NCI-H460 (cell line): ENCODE results near the gene MRPL51. TPM values are rescaled to one million over a fixed set of nuclear protein-coding genes. Genes with fewer than 3 reads are reported as not detected.
"Not testable (repeated sequence)": the region's sequence is repeated elsewhere in the genome, so short reads cannot be mapped to it uniquely, and the experiment has no call there.

ENCODE experiments used
- DNase-seq: peaks from one replicate; pipeline ENCODE4 v3.0.0-alpha.2; 2016; ENCODE audit warnings: low read depth; ENCODE audit errors: extremely low read depth
- total RNA-seq: library from RNA; depleted of rRNA; stranded (reverse); fragments of >200 nt; shearing (Covaris generic); gene quantifications from 2 replicates; pipeline ENCODE4 v1.2.3, GENCODE V29; 2014

The MRPL51 gene
- total RNA-seq, 1 experiment from 2014 or later: 150 TPM

DNA sequence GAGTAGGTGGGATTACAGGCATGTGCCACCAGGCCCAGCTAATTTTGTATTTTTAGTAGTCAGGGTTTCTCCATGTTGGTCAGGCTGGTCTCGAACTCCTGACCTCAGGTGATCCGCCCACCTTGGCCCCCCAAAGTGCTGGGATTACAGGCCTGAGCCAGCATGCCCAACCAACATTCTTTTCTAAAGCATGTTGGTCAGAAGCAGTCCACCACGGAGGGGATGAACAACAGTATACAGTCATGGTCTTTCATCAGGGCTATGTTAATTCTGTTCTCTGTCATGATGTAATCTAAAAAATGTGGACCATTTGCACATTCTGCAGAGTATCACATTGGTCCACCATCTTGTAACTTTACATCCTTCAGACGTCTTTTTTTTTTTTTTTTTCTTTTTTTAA lies 3.6 kb downstream of the MRPL51 start:
- no peak for DNase-seq

DNA sequence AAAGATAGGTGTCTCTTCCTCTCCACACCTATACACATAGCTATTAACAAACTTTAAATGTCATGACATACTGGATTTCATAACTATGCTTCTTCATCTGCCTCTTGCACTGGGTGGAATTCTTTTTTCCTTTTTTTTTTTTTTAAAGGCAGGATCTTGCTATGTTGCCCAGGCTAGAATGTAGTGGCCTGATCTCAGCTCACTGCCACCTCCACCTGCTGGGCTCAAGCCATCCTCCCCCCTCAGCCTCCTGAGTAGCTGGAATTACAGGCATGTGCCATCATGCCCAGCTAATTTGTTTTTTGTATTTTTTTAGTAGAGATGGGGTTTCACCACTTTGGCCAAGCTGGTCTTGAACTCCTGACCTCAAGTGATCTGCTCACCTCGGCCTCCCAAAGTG lies 4.8 kb downstream of the MRPL51 start:
- no peak for DNase-seq

DNA sequence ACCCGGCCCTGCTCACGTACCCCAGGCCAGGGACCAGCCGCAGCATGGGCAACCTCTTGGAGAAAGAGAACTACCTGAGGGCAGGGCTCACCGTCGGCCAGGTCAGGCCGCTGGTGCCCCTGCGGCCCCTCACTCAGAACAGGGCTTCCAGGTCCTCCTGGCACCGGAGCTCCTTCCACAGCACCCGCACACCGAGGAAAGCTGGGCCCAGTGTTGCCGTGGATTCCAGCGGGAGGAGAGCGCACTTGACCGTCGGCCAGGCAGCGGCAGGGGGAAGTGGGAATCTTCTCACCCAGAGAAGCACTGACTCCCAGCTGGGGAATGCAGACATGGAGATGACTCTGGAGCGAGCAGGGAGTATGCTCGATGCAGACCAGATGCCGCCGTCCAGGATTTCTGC lies 14.6 kb downstream of the MRPL51 start:
- DNase-seq: no peak

DNA sequence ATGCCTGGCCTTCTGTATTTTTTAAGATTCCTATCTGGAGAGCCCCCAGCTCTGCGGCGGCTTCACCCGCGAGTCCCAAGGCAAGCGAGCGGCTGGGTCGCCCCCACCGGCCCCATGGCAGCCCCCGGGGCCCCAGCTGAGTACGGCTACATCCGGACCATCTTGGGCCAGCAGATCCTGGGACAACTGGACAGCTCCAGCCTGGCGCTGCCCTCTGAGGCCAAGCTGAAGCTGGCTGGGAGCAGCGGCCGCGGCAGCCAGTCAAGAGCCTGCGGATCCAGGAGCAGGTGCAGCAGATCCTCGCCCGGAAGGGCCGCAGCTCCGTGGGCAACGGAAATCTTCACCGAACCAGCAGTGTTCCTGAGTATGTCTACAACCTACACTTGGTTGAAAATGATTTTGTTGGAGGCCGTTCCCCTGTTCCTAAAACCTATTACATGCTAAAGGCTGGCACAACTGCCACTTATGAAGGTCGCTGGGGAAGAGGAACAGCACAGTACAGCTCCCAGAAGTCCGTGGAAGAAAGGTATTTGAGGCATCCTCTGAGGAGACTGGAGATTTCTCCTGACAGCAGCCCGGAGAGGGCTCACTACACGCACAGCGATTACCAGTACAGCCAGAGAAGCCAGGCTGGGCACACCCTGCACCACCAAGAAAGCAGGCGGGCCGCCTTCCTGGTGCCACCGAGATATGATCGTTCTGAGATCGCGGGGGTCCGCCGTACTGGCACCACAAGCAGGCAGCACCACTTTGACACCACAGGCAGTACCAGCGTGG lies 15.3 kb downstream of the MRPL51 start:
- DNase-seq: not testable (repeated sequence)

DNA sequence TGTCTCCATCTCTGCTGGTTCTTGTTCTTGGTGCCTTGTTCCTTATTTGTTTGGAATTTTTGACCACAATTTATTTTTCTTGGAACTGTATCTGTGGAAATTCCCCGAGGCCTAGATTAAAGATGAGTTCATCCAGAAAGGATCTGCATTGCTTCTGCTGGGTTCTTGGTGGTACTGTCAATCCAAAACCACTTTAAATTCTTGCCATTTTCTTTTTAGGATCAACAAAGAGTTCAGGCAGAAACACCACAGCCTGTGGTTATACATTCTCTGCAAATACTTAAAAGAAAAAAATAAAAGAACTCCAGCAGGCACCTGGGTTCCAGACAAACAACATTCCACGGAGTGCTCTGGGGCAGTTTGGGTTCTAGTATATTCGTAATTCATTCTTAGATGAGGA lies 16.6 kb downstream of the MRPL51 start:
- DNase-seq: no peak

DNA sequence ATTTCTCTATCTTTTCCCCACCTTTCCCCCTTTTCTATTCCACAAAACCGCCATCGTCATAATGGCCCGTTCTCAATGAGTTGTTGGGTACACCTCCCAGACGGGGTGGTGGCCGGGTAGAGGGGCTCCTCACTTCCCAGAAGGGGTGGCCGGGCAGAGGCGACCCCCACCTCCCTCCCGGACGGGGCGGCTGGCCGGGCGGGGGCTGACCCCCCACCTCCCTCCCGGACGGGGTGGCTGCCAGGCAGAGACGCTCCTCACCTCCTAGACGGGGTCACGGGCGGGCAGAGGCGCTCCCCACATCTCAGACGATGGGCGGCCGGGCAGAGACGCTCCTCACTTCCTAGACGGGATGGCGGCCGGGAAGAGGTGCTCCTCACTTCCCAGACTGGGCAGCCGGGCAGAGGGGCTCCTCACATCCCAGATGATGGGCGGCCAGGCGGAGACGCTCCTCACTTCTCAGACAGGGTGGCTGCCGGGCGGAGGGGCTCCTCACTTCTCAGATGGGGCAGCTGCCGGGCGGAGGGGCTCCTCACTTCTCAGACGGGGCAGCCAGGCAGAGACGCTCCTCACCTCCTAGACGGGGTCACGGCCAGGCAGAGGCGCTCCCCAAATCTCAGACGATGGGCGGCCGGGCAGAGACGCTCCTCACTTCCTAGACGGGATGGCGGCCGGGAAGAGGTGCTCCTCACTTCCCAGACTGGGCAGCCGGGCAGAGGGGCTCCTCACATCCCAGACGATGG lies 17.7 kb downstream of the MRPL51 start:
- DNase-seq: not testable (repeated sequence)

DNA sequence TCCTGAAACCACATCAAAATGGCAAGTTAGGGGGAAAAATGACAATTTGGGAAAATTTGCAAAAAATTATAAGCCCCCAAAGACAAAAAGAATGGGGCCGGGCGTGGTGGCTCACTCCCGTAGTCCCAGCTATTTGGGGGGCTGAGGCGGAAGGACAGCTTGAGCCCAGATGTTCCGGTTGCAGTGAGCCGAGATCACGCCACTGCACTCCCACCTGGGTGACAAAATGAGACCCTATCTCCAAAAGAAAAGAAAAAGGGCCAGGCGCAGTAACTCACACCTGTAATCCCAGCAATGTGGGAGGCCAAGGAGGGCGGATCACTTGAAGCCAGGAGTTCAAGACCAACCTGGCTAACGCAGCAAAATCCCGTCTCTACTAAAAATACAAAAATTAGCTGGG lies 20.6 kb downstream of the MRPL51 start:
- DNase-seq: no peak

DNA sequence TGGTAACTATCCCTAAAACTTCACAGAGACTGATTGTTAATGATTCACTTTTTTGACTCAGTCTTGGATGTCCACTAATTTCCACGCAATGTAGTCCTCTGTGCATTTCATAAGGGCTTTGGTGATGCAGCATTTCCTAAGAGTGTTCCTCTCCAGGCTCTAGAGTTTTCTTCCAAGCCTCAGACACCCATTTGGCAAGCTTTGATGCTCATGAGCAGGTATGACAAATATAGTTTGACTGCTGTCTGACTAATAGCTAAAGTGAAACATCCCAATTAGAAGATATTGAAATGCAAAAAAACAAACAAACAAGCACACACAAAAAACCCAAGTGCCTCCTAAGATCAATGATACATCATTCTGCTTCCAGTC lies 21.1 kb downstream of the MRPL51 start:
- no peak for DNase-seq

DNA sequence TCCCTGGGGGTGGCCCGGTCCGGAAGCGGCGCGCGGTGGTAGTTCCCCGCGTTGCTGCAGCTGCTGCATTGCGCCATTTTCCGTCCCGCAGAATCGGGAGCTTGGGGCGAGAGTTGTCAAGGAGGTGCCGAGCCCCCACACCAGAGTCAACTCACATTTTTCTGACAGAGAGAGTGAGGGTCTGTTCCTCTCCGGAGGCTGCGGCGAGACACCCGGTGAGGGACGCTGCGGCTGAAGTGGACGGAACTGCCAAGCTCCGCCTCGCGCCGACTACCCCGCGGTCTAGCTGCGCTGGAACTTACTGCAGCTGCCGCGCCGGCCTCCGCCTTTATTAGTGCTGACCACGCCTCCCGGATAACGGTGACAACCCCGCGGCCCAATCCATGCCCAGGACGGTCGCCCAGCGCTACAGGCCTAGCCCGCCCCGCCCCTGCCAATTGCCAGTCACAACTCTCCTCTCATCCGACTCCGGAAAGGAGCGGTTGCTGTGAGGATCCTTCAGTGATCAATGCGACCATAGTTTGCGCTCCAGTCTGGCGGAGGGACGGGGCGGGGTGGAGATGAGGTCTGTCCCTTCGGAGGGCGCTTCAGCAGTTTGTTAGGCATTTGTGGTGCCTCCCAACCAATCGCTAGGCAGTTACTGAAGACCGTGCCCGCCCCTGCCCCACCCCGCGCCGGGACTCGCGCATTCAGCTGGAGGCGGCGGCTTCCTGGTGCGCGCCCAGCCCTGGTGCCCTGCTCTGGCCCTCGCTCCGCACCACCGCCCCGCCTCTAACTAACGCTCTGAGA lies 22.5 kb downstream of the MRPL51 start, which contains the start of gene VAMP1:
Gene VAMP1 (minus strand): TSS at position 303 of the 789 bp plus-strand sequence. CDS start 146 bp downstream, at position 157.
- peak; percentile 95 for DNase-seq

DNA sequence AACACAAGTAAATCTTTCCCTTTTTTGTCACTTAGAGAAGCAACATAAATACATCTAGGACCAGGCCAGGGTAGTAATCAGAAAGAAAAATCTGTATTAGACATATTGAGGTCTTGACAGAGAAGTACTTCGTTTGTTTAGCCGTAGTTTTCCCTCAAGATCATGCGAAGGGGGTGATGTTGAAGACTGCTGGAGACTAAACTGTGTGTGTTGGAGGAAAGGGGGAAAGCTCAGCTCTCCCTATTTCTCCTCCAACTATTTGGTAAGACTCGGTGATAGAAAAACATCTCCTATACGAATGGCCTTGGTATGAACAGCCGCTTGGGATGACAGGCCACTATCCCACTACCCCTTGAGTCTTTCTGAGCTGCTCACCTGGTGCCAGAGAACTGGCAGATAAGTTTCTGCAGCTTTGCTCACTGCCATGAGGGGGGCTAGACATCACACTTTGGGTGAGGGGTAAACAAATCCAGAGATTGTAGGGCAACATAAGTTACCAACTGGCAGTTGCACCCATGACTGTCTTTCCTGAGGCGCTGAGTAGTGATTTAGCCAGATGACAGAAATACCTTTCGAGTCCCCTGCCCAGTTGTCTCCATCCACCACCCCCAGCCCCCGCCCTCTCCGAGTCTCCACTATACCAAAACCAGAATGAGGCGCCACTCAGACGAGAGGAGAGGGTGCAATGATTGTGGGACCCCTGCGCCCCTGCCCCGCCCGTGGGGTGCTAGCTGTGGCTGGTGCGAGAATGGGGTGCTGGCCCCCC lies 23.3 kb downstream of the MRPL51 start:
- DNase-seq: no peak

DNA sequence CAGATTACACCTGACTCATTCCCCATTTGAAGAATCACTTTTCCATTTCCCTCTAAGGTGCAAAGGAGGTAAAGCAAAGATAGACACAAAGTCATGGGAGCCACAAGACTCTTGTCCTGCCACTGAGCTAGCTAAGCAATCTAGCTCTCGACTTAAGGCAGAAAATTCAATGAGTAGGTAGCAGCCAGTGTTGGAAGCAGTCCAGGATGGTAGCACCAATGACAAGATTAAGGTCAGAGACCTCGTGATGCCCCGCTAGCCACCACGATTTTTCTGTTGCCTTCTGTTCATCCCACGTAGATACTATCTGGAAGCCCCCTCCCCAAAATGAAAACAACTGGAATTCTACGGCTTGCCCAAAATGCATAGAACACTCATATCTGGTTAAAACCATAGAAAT lies 24.0 kb downstream of the MRPL51 start:
- DNase-seq: no peak

DNA sequence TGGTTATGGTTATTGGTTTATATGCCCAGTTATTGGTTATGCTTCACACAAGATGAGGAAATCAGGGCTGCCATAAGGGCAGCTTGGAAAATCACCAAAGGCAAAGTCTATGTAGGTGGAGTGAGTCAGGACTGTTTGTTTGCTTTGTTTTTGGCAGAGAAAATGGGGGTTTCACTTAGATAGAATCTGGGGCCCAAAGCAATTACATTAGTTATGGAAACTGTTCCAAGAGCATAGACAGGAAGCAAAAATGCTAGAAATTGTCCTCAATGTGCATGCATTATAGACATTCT lies 24.8 kb downstream of the MRPL51 start:
- DNase-seq: no peak

DNA sequence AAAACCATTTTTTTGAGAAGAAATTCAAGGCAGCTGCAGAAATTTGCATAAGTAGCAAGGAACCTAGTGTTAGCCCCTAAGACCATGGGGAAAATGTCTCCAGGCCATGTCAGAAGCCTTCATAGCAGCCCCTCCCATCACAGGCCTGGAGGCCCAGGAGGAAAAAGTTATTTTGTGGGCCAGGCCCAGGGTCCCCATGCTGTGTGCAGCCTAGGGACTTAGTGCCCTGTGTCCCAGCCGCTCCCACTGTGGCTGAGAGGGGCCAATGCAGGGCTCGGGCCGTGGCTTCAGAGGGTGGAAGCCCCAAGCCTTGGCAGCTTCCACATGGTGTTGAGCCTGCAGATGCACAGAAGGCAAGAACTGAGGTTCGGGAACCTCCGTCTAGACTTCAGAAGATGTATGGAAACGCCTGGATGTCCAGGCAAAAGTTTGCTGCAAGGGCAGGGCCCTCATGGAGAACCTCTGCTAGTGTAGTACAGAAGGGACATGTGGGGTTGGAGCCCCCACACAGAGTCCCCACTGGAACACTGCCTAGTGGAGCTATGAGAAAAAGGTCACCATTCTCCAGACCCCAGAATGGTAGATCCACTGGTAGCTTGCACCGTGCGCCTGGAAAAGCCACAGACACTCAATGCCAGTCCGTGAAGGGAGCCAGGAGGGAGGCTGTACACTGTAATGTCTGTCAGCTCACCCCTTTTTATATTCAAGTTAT lies 25.3 kb downstream of the MRPL51 start:
- DNase-seq: not testable (repeated sequence)

DNA sequence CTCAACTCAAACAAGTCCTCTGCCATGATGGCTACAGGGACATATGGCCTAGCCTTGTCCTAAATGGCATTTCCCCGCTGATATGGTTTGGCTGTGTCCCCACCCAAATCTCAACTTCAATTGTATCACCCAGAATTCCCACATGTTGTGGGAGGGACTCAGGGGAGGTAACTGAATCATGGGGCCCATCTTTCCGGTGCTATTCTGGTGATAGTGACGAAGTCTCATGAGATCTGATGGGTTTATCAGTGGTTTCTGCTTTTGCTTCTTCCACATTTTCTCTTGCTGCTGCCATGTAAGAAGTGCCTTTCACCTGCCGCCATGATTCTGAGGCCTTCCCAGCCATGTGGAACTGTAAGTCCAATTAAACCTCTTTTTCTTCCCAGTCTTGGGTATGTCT lies 26.3 kb downstream of the MRPL51 start:
- DNase-seq: not testable (repeated sequence)

DNA sequence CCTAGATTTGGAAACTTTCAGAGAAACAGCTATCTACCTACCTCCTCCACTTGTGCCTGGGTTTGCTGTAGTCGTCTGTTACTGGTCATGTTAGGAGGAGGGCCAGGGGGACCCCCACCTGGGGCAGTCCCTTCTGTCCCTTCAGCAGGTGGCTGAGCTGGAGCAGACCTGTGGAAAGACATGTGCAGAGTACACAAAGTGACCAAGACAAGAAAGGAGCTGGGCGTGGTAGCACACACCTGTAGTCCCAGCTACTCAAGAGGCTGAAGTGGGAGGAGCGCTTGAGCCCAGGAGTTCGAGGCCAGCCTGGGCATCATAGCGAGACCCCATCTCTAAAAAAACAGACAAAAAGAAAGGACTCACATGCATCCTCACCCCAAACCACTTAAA lies 26.9 kb downstream of the MRPL51 start:
- DNase-seq: no peak

DNA sequence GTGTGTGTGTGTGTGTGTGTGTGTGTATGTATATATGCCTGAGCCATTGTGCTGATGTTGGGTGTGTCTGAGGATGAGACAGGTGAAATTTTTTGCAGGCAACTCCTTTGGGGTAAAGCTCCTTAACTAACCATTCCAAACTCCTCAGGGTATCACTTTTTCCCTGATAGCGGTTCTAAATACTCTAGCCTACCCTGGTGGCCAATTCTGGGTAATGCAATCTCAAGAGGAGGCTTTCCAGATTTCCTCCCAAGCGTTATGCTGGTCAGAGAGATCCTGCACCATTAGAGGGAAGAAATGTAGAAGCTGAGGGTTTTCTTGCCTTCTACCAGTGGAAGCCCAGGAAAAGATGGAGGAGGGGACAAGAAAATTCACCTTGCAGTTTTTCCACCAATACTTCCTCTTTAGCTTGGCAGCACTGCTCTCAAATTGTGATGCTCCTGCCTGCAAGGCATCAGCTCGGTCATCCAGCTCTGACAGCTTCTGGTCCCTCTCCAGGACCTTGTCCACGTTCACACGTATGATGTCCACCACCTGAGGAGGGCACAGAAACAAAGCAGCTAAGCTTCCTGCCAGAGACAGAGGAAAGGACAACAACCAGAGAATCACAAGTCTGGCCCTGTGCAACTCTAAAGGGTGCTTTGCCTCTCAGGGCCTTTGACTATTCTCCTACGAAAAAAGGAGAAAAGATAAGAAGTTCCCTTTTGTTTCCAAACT lies 27.4 kb downstream of the MRPL51 start:
- peak; percentile 62 for DNase-seq

DNA sequence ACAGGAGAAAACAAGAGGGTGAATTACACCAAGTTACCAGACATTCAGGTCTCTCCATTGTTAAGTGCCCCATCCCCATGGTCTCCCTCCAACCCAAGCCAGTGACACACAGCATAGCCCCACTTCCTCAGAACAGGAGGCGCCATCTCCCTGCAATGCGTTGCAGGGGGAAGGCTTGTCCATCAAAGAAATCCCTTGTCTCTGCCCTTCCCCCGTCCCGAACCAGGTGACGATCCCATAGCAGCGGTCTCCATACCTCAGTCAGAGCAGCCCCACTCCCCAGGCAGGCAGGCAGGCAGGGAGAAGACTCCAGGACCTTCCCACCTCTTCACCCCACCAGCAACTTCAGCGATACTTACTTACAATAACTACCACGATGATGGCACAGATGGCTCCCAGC lies 28.5 kb downstream of the MRPL51 start:
- no peak for DNase-seq

DNA sequence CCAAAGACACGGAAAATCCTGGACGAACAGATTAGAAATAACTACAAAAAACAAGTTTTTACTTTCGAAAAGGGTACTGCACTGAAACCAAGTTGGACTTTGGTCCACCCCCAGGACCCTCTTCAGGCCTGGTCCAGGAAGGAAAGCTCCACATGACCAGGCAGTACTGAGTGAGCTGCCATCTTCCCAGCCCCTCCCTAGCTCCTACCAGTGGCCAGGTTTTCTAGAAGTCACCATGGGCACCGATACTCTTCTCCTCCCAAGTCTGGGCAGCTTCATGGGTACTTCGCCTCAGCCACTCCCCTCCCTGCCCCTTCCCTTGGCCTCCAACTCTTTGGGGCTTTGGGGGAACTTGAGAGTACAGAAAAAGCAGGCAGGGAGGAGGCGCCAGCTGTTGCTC lies 29.2 kb downstream of the MRPL51 start:
- no peak for DNase-seq

DNA sequence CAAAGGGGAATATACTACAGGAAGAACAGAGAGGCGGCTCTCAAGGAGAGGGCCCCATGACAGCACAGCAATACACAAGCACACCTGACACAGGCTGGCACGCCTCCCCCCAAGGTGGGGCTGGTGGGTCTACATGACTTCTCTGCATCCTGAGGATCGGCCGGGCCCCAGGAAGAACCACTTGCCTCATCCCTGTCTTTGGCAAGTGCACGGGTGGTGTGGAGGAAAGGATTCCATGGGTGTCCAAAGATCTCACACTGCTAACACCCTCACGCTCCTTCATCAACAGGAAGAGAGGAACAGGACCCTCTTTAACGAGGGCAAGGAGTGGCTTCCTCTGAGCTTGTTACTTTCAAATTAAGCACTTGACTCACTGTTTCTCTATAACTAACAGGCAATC lies 29.8 kb downstream of the MRPL51 start:
- DNase-seq: no peak
